T-helper 1 cell (primary cell): Measurements from ENCODE around the gene ANK3.

Experiments
- DNase-seq, 5 donors: peaks; one replicate each; pipeline ENCODE4 v3.0.0-alpha.2; 2012 to 2020

ANK3 gene

GRCh38 chr10:60209874-60210570 lies 179.7 kb downstream of the ANK3 start:
- DNase-seq: peak in 1 of 5 donors; percentile 10

GRCh38 chr10:60208676-60209269 lies 180.9 kb downstream of the ANK3 start:
- DNase-seq: no peak

- DNase-seq: no peak
Measured at GRCh38 chr10:60207894-60208293, 181.8 kb downstream of the ANK3 start.

DNA sequence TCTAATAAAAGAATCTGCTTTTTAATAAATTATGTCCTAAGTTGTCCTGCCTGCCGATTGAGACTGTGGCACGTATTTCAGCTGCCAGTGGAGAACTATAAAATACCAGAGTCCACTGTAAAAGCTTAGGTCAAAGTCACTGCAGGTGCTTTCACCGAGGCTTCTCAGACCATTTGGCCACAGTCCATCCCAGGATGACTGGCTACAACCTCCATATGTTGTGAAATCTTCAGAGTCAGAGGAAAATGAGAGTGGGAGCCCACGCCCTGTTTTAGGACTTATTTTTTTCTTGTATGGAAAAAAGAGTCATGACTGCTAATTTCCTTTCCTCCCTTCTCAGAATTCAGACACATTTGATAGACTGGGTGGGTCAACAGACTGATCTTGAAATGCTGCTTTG lies 182.9 kb downstream of the ANK3 start:
- DNase-seq: no peak

GRCh38 chr10:60205741-60206140 lies 183.9 kb downstream of the ANK3 start:
- DNase-seq: no peak

- DNase-seq: no peak
Measured at GRCh38 chr10:60203993-60204618, 185.6 kb downstream of the ANK3 start.

DNA sequence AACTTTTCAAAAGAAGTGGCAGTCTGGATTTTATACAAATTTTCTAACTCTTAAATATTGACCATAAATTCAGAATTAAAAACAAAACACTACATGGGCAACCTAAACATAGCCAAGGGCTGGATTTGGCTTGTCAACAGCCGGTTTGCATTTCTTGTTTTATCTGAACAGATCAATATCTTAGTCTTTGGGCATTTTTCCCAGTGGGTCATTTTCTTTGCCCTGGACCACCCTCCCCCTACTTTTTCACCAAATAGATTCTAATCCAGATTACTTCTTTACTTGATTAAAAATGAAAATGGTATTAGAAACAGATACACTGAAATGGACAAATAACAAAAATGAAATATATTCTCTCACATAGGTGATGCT lies 189.0 kb downstream of the ANK3 start:
- DNase-seq: no peak

DNA sequence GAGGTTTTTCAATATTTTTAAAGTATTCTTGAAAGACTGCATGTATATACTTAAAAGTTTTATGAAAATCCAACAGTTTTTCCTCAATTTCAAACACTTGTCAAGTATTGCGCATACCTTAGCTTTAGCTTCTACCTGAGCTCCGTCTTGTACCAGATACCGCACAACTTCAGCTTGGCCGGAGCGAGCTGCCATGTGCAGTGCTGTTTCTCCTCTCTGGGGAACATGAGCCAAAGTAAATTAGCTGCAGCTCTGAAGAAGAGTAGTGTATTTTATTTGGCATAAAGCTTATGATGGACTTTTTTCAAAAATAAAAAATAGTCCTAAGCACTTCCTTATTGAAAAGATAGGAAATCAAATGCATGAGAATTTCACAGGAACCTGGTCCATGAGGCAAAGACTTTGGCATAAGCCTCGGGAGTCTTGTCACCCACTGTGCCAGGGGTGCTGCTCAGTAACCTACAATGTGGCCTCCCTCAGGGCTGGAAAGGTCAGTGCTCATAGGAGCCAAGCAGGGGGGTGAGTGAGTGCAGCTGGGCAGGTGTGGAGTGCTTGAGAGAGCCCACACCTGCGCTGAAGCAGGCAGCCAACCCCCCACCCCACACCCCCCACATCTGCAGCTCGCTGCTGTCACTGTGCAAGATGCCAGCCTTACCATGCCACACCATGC lies 189.5 kb downstream of the ANK3 start:
- DNase-seq: no peak

DNA sequence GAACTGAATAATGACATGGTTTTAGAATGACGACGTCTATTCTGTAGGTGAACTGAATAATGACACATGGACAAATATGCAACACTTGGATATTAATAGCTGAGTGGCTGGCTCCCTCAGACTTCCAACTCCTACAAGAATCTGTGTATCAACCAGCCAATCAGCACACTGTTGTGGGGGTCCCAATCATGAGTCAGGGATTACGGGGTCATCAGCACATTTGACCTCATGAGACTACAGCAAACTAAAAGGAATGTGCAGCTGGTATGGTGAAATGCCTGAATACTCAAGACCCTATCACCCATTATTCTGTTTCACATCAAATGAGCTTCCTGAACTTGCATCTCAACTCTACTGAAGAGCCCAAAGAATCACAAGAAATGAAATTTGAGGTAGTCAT lies 192.5 kb downstream of the ANK3 start:
- no peak for DNase-seq

DNA sequence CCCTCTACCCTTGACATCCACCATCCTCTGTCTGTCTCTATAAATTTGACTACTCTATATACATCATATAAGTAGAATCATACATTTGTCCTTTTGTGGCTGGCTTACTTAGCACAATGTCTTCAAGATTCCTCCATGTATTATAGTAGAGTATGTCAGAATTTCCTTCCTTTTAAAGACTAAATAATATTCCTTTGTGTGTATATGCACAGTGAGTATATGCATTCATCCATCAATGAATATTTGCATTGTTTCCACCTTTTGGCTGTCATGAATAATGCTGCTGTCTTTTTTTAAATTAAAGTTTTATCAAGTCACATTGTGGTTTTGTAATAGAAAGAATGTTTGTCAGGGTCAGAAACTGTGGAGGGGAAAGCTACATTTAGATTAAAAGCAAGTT lies 195.3 kb downstream of the ANK3 start:
- no peak for DNase-seq

DNA sequence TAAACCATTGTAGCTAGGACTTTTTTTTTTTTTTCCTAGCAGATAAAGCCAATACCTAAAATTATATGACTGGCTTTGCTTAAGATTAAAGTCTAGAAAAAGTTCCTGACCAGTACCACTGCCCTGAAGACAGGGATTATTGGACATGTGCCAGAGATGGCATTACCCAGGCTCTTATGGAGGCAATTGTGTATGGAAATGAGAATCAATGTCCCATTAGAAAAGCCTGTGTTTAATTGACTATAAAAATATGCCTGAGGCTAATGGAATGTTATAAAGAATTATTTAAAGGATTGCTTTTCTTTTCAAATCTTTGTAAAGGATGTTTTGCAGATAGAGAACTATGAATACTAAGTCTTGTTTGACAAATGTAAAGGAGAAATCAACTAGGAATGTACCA lies 196.7 kb downstream of the ANK3 start:
- DNase-seq: no peak

GRCh38 chr10:60189861-60190475 lies 199.7 kb downstream of the ANK3 start:
- no peak for DNase-seq

DNA sequence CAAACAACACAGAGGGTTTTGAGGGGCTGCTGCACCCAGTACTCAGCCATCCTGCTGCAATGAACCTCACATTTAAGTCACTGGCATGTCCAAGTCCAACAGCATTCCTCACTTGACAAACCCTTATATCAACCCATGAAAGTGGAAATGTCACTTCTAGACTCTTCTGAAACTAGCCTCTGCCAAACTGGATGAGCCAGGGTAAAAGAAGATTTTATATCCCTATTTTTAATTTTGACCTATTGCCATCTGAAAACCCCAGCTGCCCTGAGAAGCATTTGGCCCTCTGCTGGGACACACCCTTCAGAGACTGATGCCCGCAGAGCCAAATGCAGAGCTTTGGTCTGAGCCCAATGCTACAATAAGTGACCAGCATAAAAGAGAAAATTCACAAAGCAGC lies 201.1 kb downstream of the ANK3 start:
- DNase-seq: no peak

- DNase-seq: no peak
Measured at GRCh38 chr10:60187691-60188090, 202.0 kb downstream of the ANK3 start.

DNA sequence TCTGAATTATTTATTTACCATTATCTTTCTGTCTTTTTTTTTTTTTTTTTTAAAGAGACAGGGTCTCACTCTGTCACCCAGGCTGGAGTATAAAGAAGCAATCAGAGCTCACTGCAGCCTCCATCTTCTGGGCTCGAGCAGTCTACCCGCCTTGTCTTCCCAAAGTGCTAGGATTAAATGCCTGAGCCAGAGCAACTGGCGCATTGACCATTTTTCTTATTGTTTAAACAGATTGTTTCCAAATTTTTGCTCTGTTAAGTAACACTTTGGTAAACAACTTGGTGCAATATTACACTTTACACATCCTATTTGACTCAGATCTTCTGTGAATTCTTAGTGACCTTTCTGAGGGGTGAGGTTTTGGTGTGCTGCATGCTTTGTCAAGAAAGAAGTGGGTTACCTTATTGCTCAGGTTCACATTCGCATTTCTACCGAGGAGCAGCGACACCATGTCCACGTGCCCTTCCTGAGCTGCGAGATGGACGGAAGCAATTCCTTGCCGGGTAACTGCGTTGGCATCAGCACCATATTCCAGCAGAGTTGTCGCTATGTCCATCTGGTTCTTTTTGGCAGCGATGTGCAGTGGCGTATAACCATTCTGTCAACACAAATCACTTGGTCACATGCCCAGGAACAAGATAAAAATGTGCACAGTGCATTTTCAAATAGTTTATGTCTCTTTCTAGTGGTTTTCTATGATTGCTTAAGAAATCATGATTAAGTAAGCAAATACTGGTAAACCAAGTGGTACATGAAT lies 203.2 kb downstream of the ANK3 start:
- DNase-seq: no peak

DNA sequence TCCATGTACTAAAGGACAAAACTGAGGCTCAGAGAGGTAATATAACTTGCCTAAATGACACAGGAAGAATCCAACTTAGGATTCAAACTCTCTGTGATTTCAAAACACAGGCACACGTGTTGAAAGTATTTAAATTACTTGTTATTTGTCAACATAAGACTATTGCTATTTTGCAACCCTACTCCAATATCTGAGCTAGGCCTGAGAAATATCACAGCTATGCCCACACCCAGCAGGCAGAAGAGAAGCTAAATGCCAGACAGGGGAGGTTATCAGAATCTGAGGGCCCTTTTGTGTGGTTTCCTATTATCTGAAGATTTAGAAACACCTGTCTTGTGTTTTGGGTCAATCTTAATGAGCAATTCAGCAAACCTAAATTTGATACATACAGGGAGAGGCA lies 204.3 kb downstream of the ANK3 start:
- no peak for DNase-seq

DNA sequence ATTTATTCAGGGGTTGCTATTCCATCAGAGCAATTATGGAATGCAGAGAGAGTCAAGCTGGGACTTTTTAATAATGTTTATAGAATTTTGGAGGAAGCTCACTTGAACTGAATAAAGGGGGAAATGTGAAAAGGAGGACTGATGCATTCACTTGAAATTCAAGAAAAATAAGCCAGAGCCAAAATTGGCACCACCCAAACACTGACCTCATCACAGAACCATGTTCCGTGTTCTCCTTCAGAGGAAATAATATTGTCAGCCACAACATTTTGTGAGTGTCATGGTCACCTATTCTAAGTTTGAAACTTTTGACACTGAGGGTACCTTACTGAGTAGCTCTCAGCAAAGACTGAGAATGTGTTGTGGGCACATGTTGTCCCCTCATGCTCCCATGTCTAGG lies 207.0 kb downstream of the ANK3 start:
- no peak for DNase-seq

DNA sequence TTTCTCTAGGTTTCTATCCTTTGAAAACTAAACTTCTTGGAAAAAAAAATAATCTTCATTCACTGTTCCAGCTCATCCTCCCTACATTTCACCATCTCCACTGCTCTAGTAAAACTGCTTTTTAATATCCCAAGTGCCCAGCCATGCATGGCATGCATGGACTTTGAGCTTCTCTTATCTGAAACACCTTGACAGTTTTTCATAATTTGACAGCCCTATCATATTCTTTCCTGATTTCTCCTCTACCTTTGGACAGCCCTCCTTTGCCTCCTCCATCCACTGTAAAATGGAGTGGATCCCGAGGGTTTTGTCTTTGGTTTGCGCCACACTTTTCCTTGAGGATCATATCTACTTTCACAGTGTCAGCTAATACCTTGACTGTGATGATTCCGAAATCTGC lies 212.8 kb downstream of the ANK3 start:
- DNase-seq: no peak

- no peak for DNase-seq
Measured at GRCh38 chr10:60175441-60175971, 214.2 kb downstream of the ANK3 start.

- DNase-seq: no peak
Measured at GRCh38 chr10:60172363-60172990, 217.2 kb downstream of the ANK3 start.

GRCh38 chr10:60171436-60172013 lies 218.2 kb downstream of the ANK3 start:
- DNase-seq: no peak

DNA sequence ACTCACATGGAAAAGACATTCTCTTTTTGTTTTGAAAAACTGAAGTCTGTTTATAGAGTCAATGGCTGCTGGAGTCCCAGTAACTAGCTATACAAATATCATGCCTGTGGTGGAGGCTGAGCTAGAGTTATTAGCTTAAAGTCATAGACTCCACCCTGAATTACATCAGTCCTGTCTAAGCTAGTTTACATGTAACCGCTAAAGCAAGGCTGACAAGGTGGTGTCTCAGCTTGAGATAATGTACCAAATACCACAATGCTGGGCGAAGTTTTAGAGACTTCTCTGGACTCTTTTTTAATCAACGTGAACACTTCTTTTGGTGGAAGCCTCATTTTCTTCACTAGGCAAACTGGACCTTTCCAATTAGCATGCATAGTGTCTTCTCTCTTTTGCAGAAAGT lies 219.4 kb downstream of the ANK3 start:
- no peak for DNase-seq
